Activated CD4-positive, alpha-beta T cell treated with anti-CD3 and anti-CD28 coated beads, Interleukin-2, amount 50 U/mL, for 1 hour (primary cell): Measurements from ENCODE around the gene SYNGR3.

Experiments used
- DNase-seq: peaks from one replicate; pipeline ENCODE4 v3.0.0-alpha.2; 2020

The SYNGR3 gene

DNA sequence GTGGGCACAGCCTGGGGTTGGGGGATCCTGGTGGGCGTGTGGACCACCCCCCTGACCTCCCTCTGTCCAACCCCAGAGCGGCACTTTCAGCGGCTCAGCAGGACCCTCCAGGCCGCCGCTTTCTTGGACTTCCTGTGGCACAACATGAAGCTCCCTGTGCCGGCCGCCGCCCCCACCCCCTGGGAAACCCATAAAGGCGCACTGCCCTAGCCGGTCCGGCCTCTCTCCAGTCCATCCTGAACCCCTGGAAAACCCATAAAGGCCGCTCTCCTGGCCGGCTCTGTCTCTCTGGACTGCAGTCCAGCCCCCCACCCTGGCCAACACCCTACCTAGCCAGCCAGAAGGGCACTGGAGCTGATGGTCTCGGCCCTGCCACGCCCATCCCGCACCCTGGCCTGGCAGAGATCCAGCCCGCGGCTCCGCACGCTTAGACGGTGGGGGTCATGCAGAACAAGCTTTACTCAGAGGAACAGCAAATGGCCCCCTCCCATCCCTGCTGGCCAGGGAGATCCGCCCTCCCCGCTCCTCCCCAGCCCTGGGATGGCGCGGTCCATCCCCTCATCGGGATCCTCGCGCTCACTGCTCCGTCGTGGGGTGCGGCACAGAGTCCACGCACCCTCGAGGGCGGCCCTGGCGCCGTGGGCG lies 11.2 kb upstream of the SYNGR3 start:
- no peak for DNase-seq

DNA sequence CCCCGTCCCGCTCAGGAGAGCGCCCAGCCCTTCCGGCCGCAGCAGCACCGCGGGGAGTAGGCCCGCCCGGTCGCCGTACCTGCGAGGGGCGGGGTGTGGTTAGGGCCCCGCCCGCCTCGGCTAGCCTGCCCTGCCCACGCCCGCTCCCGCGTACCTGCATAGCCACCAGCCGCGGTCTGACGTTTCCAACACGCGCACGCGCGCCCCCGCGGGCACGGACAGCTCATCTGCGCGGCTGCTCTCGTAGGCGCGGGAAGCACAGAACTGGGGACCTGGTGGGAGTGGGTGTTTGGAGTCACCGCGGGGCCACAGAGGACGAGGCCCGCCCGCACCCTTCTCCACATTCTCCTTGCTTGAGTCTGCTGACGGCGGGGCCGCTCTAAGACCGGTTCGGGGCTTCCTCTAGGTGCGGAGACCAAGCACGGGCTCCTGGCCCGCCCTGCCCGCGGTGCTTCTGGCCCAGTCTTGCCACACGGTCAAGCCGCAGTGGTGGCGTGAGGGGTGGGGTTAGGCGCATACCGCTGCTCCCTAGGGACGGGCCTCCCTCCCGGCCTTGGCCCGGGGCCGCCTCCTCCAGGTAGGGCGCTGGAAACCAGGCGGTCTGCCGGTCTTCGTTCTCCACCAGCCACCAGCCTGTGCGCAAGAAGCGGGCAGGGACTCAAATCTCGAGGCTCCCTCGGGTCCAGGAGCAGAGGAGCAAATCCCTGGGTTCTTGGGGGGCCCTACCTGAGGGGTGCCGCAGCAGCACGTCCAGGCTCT lies 10.3 kb upstream of the SYNGR3 start:
- peak; percentile 36 for DNase-seq

- no peak for DNase-seq
These were observed 9.6 kb upstream of the SYNGR3 start for GRCh38 chr16:1980030-1980769.

GRCh38 chr16:1980770-1981087 lies 9.0 kb upstream of the SYNGR3 start:
- DNase-seq: no peak

- DNase-seq: no peak
These were observed 8.4 kb upstream of the SYNGR3 start, which contains the start of gene NOXO1 for GRCh38 chr16:1981398-1981836. NOXO1 (minus strand) TSS chr16:1981469; CDS start chr16:1981179, 290 bp downstream.

DNA sequence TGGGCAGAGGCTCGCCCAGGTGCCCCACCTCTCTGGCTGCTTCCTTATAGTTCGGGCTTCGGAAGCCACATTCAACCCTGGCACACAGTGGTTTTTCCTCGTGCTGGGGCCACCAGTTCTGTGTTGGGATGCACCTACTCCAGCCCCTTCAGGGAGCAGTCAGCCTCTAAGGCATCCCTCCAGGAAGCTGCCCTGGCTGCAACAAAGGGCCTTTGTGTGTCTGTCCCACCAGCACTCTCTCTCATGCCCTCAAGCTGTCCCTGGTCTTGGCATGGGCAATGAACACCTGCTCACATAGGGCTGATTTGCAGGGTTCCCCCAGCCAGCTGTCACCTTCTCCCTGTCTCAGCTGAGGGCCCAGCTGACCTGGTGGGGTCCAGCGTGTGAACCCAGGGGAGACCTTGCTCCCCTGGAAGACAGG lies 7.7 kb upstream of the SYNGR3 start:
- no peak for DNase-seq

DNA sequence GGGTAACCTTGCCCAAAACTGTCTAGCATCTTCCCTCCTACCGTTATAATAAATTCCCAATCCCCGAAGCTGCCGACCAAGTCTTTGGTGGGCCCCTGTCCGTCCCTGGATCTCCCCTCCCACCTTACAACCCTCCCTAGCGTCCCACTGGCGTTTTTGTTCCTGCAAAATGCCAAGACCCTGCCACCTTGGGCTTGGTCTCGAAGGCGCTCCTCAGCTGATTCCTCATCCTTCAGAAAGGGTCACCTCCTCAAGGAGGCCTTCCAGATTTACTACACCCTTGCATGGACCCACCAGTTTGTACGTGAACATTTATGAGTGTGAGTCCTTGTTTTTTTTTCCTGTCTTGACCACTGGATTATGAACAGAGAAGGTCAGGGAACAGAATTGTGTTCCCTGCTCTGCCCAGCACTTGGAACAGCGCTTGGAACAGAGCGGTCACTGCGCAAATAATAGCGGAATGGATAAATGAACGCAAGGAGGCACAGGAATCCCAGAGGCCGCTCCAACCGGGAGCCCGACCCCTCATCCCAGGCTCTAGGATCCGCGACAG lies 6.7 kb upstream of the SYNGR3 start:
- DNase-seq: no peak

- DNase-seq: peak; percentile 51
These were observed 6.0 kb upstream of the SYNGR3 start, which contains the start of gene GFER for GRCh38 chr16:1983544-1984346. GFER (plus strand) TSS chr16:1984193; CDS start chr16:1984219, 26 bp downstream.

GRCh38 chr16:1984347-1985225 lies 5.2 kb upstream of the SYNGR3 start:
- DNase-seq: no peak

- DNase-seq: no peak
These were observed 4.2 kb upstream of the SYNGR3 start for GRCh38 chr16:1985466-1986150.

- no peak for DNase-seq
These were observed 2.6 kb upstream of the SYNGR3 start for GRCh38 chr16:1987198-1987597.

- DNase-seq: no peak
These were observed 256 bp downstream of the SYNGR3 start for GRCh38 chr16:1990101-1990350.

DNA sequence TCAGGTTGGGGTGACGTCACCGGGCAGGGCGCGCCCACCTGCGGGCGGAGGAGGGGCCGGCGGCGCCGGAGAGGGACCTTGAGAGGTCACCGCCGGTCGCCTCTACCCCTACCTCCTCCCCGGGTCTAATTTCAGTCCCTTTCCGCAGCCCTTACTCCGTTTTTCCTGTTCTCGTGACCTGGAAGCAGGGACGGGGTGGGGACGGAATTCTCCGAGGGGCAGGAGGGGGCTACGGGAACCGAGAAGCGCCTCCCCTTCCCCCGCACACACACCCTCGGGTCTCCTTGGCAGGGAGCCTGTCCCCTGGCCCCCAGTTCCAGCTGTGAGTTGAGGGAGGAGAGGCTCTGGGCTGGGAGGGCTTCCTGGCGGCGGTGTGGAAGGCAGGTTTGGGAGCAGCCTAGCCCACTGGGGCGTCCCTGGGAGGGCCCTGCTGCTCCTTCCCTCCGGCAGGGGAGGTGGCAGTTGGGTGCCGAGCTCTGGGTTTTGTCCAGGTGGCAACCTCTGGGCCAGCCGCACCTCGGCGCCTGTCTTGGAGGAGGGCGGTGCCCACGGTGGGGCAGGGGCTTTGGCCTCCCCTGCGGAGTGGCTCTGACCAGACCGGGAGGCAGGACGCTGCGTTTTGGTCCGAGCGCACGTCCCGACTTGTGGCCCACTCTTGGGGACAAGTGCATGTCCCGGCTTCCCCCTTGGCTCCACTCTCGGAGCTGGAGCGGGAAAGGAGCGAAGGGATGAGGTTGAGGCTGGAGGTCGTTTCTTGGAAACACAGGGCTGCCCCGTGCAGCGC lies 773 bp downstream of the SYNGR3 start:
- peak; percentile 32 for DNase-seq

DNA sequence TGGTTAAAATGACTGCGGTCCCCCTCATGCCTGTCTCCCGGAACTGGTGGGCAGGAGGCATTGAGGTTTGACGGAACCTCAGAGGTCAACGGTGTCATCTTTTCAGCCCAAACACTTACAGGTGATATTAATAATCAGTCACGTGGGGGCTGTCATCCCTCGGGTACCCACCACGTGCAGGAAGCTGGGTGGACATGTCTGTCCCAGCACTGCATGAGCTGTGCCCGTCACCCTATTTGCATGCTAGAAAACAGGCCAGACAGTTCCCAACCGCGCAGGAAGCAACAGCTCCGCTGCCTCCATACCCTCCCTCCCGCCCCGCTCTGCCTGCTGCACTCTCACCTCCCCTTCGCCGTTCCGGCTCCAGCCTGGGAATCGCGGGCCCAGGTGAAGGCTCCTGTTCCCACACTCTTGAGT lies 1.4 kb downstream of the SYNGR3 start:
- peak; percentile 53 for DNase-seq

DNA sequence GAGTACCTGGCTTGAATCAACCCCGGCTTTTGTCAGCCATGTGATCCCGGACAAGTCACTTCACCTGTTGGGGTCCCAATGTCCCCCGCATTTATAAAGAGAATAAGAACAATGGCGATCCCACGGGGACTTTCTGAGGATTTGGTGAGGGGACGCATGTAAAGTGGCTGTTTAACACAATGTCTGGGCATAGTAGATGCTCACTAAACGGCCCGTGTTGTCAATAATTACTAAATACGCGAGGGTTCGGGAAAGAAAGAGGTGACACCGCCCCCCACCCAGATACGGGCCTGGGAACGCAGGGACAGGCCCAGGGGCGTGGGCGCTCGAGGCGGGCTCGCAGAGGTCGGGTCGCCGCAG lies 1.8 kb downstream of the SYNGR3 start:
- no peak for DNase-seq

GRCh38 chr16:1991948-1992703 lies 2.4 kb downstream of the SYNGR3 start:
- peak; percentile 99 for DNase-seq

GRCh38 chr16:1992704-1993317 lies 3.0 kb downstream of the SYNGR3 start:
- DNase-seq: no peak

DNA sequence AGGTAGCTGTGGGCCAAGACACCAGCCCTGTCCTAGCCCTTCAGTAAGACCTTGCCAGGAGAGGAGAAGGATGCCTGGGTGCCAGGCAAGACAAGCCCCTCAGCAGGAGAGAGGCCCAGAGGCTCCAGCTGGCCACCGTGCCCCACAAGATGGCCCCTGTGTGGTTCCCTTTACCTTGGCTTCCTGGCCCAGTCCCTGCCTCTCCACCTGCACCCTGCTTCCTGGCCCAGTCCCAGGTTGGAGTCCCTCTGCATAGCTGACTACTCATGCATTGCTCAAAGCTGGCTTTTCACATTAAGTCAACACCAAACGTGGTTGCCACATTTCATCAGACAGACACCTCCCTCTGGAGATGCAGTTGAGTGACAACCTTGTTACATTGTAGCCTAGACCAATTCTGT lies 4.0 kb downstream of the SYNGR3 start:
- DNase-seq: no peak
